Stimulated activated CD4-positive, alpha-beta T cell treated with anti-CD3 and anti-CD28 coated beads, TNF-alpha, amount 100 ng/mL, for 48 hours (primary cell): ENCODE measurements around the gene E2F1.

Experiments used
- DNase-seq, 3 donors: peaks; one replicate each; pipeline ENCODE4 v3.0.0-alpha.2; 2020; ENCODE audit warnings: low read depth in 3 of 3

Gene E2F1

GRCh38 chr20:33672426-33673113 is 13.6 kb downstream of the E2F1 start:
- no peak for DNase-seq

GRCh38 chr20:33671573-33672288 is 14.5 kb downstream of the E2F1 start:
- DNase-seq = no peak

- no peak for DNase-seq
These were observed 15.3 kb downstream of the E2F1 start for GRCh38 chr20:33670715-33671499.

GRCh38 chr20:33669873-33670640 is 16.1 kb downstream of the E2F1 start:
- DNase-seq = no peak

- no peak for DNase-seq
These were observed 17.0 kb downstream of the E2F1 start for GRCh38 chr20:33669224-33669623.

- DNase-seq = no peak
These were observed 17.6 kb downstream of the E2F1 start for GRCh38 chr20:33668466-33669155.

- peak; percentile 63 to 74 (median 68) for DNase-seq
These were observed 18.3 kb downstream of the E2F1 start for GRCh38 chr20:33667676-33668465.

GRCh38 chr20:33667245-33667675 is 18.9 kb downstream of the E2F1 start:
- no peak for DNase-seq

- peak; percentile 72 to 84 (median 80) for DNase-seq
These were observed 19.6 kb downstream of the E2F1 start, which contains the start of gene ACTL10 for GRCh38 chr20:33666293-33667244. ACTL10 (plus strand) TSS chr20:33666943; CDS start chr20:33667498, 555 bp downstream.

GRCh38 chr20:33664762-33665144 is 21.4 kb downstream of the E2F1 start:
- DNase-seq = no peak

- DNase-seq = no peak
These were observed 22.0 kb downstream of the E2F1 start for GRCh38 chr20:33664085-33664761.

- DNase-seq = peak; percentile 66 to 88 (median 75)
These were observed 22.8 kb downstream of the E2F1 start for GRCh38 chr20:33663161-33664084.

- no peak for DNase-seq
These were observed 24.0 kb downstream of the E2F1 start, which contains the start of gene C20orf144 for GRCh38 chr20:33662172-33662571. C20orf144 (plus strand) TSS chr20:33662327; CDS start chr20:33662346, 19 bp downstream.

GRCh38 chr20:33660685-33661058 is 25.5 kb downstream of the E2F1 start:
- no peak for DNase-seq

- DNase-seq = no peak
These were observed 26.0 kb downstream of the E2F1 start for GRCh38 chr20:33660035-33660684.

GRCh38 chr20:33659341-33660034 is 26.7 kb downstream of the E2F1 start:
- no peak for DNase-seq
